ENCODE measurements around the gene ALPL.

GRCh38 chr1:21508580-21509350 is 458 bp upstream of the ALPL start:
- TF ChIP-seq ZNF274 (IDR thresholded peaks at IDR 0.05; ENCODE audit: low read depth, low read length) (no peak), YY1 (IDR thresholded peaks at IDR 0.05; ENCODE audit: insufficient read depth, insufficient read length) (no peak)
